ENCODE measurements around the gene PON2. TPM values are rescaled to one million over a fixed set of nuclear protein-coding genes. Genes with fewer than 3 reads are reported as not detected.

The PON2 gene
- total RNA-seq, 1 donor from 2014 or later, result 40.3 TPM

GRCh38 chr7:95454438-95455045, 19.7 kb upstream of the PON2 start:
- intact Hi-C loops (cut with DNase I), result no loop called here
- DNase-seq (ENCODE audit: low spot score), result no peak

GRCh38 chr7:95446618-95447017, 11.8 kb upstream of the PON2 start:
- DNase-seq (ENCODE audit: low spot score), result no peak
- intact Hi-C loops (cut with DNase I), result no loop called here

GRCh38 chr7:95444796-95445195, 10.0 kb upstream of the PON2 start:
- no peak for DNase-seq (ENCODE audit: low spot score)
- intact Hi-C loops (cut with DNase I), result no loop called here

GRCh38 chr7:95441042-95441823, 6.4 kb upstream of the PON2 start:
- DNase-seq (ENCODE audit: low spot score), result no peak
- intact Hi-C loops (cut with DNase I), result no loop called here

GRCh38 chr7:95440394-95441038, 5.7 kb upstream of the PON2 start:
- no peak for DNase-seq (ENCODE audit: low spot score)
- intact Hi-C loops (cut with DNase I), result no loop called here

- intact Hi-C loops (cut with DNase I), result no loop called here
- no peak for DNase-seq (ENCODE audit: low spot score)
Observed at GRCh38 chr7:95436407-95436806, 1.6 kb upstream of the PON2 start.

GRCh38 chr7:95435422-95435780, 573 bp upstream of the PON2 start:
- no peak for DNase-seq (ENCODE audit: low spot score)
- intact Hi-C loops (cut with DNase I), result no loop called here

- intact Hi-C loops (cut with DNase I), result no loop called here
- no peak for DNase-seq (ENCODE audit: low spot score)
Observed at GRCh38 chr7:95433952-95434556, 774 bp downstream of the PON2 start.

- intact Hi-C loops (cut with DNase I), result no loop called here
- DNase-seq (ENCODE audit: low spot score), result no peak
Observed at GRCh38 chr7:95433129-95433528, 1.7 kb downstream of the PON2 start.

- intact Hi-C loops (cut with DNase I), result no loop called here
- DNase-seq (ENCODE audit: low spot score), result no peak
Observed at GRCh38 chr7:95432606-95433005, 2.2 kb downstream of the PON2 start.

- intact Hi-C loops (cut with DNase I), result no loop called here
- no peak for DNase-seq (ENCODE audit: low spot score)
Observed at GRCh38 chr7:95430864-95431263, 4.0 kb downstream of the PON2 start.

- intact Hi-C loops (cut with DNase I), result no loop called here
- no peak for DNase-seq (ENCODE audit: low spot score)
Observed at GRCh38 chr7:95429241-95429990, 5.4 kb downstream of the PON2 start.

GRCh38 chr7:95427914-95428516, 6.8 kb downstream of the PON2 start:
- DNase-seq (ENCODE audit: low spot score), result no peak
- intact Hi-C loops (cut with DNase I), result no loop called here

- intact Hi-C loops (cut with DNase I), result no loop called here
- DNase-seq (ENCODE audit: low spot score), result no peak
Observed at GRCh38 chr7:95427166-95427565, 7.7 kb downstream of the PON2 start.

- intact Hi-C loops (cut with DNase I), result no loop called here
- DNase-seq (ENCODE audit: low spot score), result no peak
Observed at GRCh38 chr7:95425694-95426093, 9.1 kb downstream of the PON2 start.

- no peak for DNase-seq (ENCODE audit: low spot score)
- intact Hi-C loops (cut with DNase I), result no loop called here
Observed at GRCh38 chr7:95424716-95425115, 10.1 kb downstream of the PON2 start.

- intact Hi-C loops (cut with DNase I), result no loop called here
- no peak for DNase-seq (ENCODE audit: low spot score)
Observed at GRCh38 chr7:95421847-95422444, 12.9 kb downstream of the PON2 start.

GRCh38 chr7:95421000-95421846, 13.6 kb downstream of the PON2 start:
- no peak for DNase-seq (ENCODE audit: low spot score)
- intact Hi-C loops (cut with DNase I), result no loop called here

Measured in cardiac septum (tissue), 1 donor.